ENCODE measurements around the gene HDLBP.

The HDLBP gene

GRCh38 chr2:241295326-241296095 lies 20.0 kb downstream of the HDLBP start:
- TF ChIP-seq POLR2AphosphoS5 (IDR thresholded peaks at IDR 0.05; ENCODE audit: low read depth, low read length) (no peak), REST (IDR thresholded peaks at IDR 0.05; ENCODE audit: insufficient read depth in 1 of 2, low read depth in 2 of 2, low read length in 2 of 2) (no peak), SIN3A (IDR thresholded peaks at IDR 0.05; ENCODE audit: borderline replicate concordance, insufficient read depth, low read length) (no peak), FOXP2 (optimal IDR thresholded peaks at IDR 0.05; ENCODE audit: borderline replicate concordance, extremely low read depth, extremely low read length, insufficient read depth) (no peak), TAF1 (IDR thresholded peaks at IDR 0.05; ENCODE audit: borderline replicate concordance, insufficient read depth, low read length) (no peak)

GRCh38 chr2:241291977-241292376 lies 23.5 kb downstream of the HDLBP start:
- no peak for TF ChIP-seq FOXP2 (optimal IDR thresholded peaks at IDR 0.05; ENCODE audit: borderline replicate concordance, extremely low read depth, extremely low read length, insufficient read depth)
- no peak for TF ChIP-seq POLR2AphosphoS5 (IDR thresholded peaks at IDR 0.05; ENCODE audit: low read depth, low read length)
- TF ChIP-seq SIN3A (IDR thresholded peaks at IDR 0.05; ENCODE audit: borderline replicate concordance, insufficient read depth, low read length) = no peak
- TF ChIP-seq TAF1 (IDR thresholded peaks at IDR 0.05; ENCODE audit: borderline replicate concordance, insufficient read depth, low read length) = no peak
- TF ChIP-seq REST (IDR thresholded peaks at IDR 0.05; ENCODE audit: insufficient read depth in 1 of 2, low read depth in 2 of 2, low read length in 2 of 2) = no peak

DNA sequence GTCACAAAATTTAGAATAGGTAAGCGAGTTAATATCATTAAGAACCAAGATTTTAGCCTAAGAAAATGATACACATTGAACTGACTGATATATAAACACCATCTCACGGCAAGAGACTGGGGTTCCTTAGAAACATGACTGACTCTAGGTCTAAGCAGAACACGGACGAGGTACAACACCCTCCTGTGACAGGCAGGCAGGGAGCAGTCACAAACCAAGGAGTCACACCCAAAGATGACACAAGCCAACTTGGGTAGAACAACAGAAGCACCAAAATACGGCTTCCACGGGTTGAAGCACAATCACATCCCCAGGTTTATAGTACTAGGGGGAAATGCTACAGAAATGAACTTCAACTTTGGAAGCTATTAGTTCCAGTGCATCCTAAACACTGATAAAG lies 24.3 kb downstream of the HDLBP start:
- no peak for TF ChIP-seq FOXP2 (optimal IDR thresholded peaks at IDR 0.05; ENCODE audit: borderline replicate concordance, extremely low read depth, extremely low read length, insufficient read depth)
- TF ChIP-seq SIN3A (IDR thresholded peaks at IDR 0.05; ENCODE audit: borderline replicate concordance, insufficient read depth, low read length) = no peak
- TF ChIP-seq TAF1 (IDR thresholded peaks at IDR 0.05; ENCODE audit: borderline replicate concordance, insufficient read depth, low read length) = no peak
- no peak for TF ChIP-seq REST (IDR thresholded peaks at IDR 0.05; ENCODE audit: insufficient read depth in 1 of 2, low read depth in 2 of 2, low read length in 2 of 2)
- no peak for TF ChIP-seq POLR2AphosphoS5 (IDR thresholded peaks at IDR 0.05; ENCODE audit: low read depth, low read length)

GRCh38 chr2:241289597-241289996 lies 25.9 kb downstream of the HDLBP start:
- TF ChIP-seq SIN3A (IDR thresholded peaks at IDR 0.05; ENCODE audit: borderline replicate concordance, insufficient read depth, low read length) = no peak
- no peak for TF ChIP-seq TAF1 (IDR thresholded peaks at IDR 0.05; ENCODE audit: borderline replicate concordance, insufficient read depth, low read length)
- TF ChIP-seq FOXP2 (optimal IDR thresholded peaks at IDR 0.05; ENCODE audit: borderline replicate concordance, extremely low read depth, extremely low read length, insufficient read depth) = no peak
- no peak for TF ChIP-seq POLR2AphosphoS5 (IDR thresholded peaks at IDR 0.05; ENCODE audit: low read depth, low read length)
- TF ChIP-seq REST (IDR thresholded peaks at IDR 0.05; ENCODE audit: insufficient read depth in 1 of 2, low read depth in 2 of 2, low read length in 2 of 2) = no peak

Measured in PFSK-1 (cell line).